ENCODE data around the gene PRRG2. TPM values are rescaled to one million over a fixed set of nuclear protein-coding genes. Genes with fewer than 3 reads are reported as not detected.

Gene PRRG2
- total and polyA plus RNA-seq, 2 of the 13 experiments (the other 11 are each of a cell fraction or from before 2014, with no cell fraction given), result 0.66 to 0.82 TPM

DNA sequence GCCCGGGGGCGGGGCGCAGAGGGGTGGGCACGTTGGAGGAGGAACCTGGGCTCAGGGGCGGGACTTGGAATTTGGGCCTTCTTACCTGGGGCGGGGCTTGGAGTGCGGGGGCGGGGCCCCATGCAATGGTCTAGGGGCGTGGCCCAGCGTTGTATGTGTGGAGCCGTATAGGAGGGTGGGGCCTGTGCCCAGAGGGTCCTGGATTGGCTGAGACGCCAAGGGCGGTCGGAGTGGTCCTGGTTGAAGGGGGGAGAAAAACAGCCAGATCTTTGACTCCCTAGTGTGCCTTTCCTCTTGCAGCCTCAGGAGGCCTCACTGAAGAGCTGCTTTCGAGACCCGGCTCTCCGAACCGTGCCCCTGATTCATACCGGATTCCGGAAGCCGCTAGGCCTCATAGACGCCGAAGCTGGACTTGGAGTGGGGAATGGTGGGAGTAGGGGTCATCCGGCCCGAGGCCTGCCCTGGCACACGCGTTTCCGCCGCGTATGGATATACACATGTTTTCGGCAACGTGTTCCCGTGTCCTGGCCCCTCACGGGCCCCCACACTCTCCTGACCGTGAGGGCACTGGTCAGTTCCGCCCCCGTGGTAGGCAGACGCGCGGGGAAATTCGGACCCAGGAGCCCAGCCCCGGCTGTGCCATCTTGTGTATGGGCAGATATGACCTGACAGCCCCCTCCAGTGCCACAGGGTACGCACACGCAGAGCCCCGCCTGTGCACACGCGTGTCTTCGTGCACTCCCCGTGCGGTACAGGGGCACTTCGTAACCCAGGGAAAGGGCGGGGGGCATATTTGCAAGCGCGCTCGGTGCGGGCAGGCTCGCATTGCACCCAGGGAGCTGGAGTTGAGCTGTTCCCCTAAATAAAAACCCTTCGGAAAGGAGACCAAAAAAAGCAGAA, 9.2 kb downstream of the PRRG2 start (continued):
- TF ChIP-seq FIP1L1 (IDR thresholded peaks at IDR 0.05; ENCODE audit: borderline replicate concordance, insufficient read depth, low read depth, low read length) (no peak), HHEX (CRISPR knock-in tag; IDR thresholded peaks at IDR 0.05) (no peak), ZFY (CRISPR knock-in tag; IDR thresholded peaks at IDR 0.05) (peak; percentile 91), FOXC1 (CRISPR knock-in tag; IDR thresholded peaks at IDR 0.05; ENCODE audit: borderline replicate concordance) (peak; percentile 61), ARNT (IDR thresholded peaks at IDR 0.05) (no peak), RNF2 (conservative IDR thresholded peaks at IDR 0.05; ENCODE audit: low read depth) (no peak), PCBP1 (IDR thresholded peaks at IDR 0.05; ENCODE audit: borderline replicate concordance, low read depth, low read length) (0 out of 2 replicates have a peak, but pooled peaks have one; percentile 70), ZNF124 (CRISPR knock-in tag; IDR thresholded peaks at IDR 0.05) (peak; percentile 34; the same call in 1 of the 2 replicates), HOXA5 (CRISPR knock-in tag; IDR thresholded peaks at IDR 0.05) (no peak), KMT2A (CRISPR knock-in tag; IDR thresholded peaks at IDR 0.05) (peak; percentile 24; the same call in 1 of the 2 replicates), SP5 (CRISPR knock-in tag; IDR thresholded peaks at IDR 0.05; ENCODE audit: borderline replicate concordance, low read depth) (peak; percentile 68; the same call in 1 of the 2 replicates), SNAPC2 (CRISPR knock-in tag; IDR thresholded peaks at IDR 0.05) (peak; percentile 72; the same call in 1 of the 2 replicates), ONECUT2 (CRISPR knock-in tag; IDR thresholded peaks at IDR 0.05) (no peak)
- TF ChIP-seq, protein P1, sequence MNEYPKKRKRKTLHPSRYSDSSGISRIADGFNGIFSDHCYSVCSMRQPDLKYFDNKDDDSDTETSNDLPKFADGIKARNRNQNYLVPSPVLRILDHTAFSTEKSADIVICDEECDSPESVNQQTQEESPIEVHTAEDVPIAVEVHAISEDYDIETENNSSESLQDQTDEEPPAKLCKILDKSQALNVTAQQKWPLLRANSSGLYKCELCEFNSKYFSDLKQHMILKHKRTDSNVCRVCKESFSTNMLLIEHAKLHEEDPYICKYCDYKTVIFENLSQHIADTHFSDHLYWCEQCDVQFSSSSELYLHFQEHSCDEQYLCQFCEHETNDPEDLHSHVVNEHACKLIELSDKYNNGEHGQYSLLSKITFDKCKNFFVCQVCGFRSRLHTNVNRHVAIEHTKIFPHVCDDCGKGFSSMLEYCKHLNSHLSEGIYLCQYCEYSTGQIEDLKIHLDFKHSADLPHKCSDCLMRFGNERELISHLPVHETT (CRISPR knock-in tag; conservative IDR thresholded peaks at IDR 0.05), result no peak
- TF ChIP-seq, protein P2, sequence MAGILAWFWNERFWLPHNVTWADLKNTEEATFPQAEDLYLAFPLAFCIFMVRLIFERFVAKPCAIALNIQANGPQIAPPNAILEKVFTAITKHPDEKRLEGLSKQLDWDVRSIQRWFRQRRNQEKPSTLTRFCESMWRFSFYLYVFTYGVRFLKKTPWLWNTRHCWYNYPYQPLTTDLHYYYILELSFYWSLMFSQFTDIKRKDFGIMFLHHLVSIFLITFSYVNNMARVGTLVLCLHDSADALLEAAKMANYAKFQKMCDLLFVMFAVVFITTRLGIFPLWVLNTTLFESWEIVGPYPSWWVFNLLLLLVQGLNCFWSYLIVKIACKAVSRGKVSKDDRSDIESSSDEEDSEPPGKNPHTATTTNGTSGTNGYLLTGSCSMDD (CRISPR knock-in tag; IDR thresholded peaks at IDR 0.05), result no peak
- TF ChIP-seq, protein P3, sequence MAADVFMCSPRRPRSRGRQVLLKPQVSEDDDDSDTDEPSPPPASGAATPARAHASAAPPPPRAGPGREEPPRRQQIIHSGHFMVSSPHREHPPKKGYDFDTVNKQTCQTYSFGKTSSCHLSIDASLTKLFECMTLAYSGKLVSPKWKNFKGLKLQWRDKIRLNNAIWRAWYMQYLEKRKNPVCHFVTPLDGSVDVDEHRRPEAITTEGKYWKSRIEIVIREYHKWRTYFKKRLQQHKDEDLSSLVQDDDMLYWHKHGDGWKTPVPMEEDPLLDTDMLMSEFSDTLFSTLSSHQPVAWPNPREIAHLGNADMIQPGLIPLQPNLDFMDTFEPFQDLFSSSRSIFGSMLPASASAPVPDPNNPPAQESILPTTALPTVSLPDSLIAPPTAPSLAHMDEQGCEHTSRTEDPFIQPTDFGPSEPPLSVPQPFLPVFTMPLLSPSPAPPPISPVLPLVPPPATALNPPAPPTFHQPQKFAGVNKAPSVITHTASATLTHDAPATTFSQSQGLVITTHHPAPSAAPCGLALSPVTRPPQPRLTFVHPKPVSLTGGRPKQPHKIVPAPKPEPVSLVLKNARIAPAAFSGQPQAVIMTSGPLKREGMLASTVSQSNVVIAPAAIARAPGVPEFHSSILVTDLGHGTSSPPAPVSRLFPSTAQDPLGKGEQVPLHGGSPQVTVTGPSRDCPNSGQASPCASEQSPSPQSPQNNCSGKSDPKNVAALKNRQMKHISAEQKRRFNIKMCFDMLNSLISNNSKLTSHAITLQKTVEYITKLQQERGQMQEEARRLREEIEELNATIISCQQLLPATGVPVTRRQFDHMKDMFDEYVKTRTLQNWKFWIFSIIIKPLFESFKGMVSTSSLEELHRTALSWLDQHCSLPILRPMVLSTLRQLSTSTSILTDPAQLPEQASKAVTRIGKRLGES (CRISPR knock-in tag; IDR thresholded peaks at IDR 0.05; ENCODE audit: borderline replicate concordance), result no peak
- TF ChIP-seq, protein P4, sequence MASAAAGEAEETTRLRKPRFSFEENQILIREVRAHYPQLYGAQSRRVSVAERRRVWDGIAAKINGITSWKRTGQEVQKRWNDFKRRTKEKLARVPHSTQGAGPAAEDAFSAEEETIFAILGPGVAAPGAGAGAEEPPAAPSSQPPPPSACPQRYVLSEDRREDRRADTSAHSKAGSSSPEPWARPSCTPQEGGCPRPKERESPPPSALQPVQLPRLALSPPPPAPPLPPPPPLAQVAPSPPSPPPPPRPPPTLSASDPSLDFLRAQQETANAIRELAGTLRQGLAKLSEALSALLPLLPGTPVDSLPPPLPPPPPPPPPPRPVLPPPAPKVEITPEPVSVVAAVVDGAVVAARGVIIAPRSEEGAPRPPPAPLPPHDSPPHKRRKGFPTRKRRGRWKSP (CRISPR knock-in tag; IDR thresholded peaks at IDR 0.05), result no peak
- TF ChIP-seq, protein P5, sequence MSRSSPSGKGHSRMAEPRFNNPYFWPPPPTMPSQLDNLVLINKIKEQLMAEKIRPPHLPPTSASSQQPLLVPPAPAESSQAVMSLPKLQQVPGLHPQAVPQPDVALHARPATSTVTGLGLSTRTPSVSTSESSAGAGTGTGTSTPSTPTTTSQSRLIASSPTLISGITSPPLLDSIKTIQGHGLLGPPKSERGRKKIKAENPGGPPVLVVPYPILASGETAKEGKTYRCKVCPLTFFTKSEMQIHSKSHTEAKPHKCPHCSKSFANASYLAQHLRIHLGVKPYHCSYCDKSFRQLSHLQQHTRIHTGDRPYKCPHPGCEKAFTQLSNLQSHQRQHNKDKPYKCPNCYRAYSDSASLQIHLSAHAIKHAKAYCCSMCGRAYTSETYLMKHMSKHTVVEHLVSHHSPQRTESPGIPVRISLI (CRISPR knock-in tag; IDR thresholded peaks at IDR 0.05; ENCODE audit: borderline replicate concordance), result no peak; the same call in 1 of the 2 replicates

Measured in HepG2 (cell line).